GM19193 (cell line): ENCODE measurements around the gene PRR20G.

Experiments
- POLR2A ChIP-seq: IDR thresholded peaks from 4 replicates; pipeline ENCODE4 v1.6.1; 2011; ENCODE audit not compliant: insufficient read depth, insufficient read length; ENCODE audit errors: extremely low read depth

Gene PRR20G

DNA sequence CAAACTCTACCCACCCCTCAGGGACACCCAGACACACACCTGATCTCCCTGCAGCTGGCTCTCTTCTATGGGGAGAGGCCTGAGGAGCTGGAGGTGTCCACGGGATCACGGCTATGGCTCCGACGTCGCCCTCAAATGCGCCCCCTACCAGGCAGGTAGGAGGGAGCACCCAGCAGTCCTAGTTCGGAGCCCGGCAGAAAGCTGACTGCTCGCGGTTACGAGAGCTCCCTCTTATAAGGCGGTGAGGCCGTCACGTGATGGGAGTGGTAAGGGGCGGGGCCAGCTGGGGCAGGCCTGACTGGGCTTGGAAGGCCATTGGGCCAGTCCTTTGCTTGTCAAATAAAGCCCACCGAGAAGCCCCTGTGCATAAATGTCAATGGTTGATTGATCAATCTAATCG, at the start of gene PRR20G:
Gene PRR20G (minus strand): TSS at position 207 of the 400 bp plus-strand sequence. CDS start 681 bp downstream, outside the sequence.
- no peak for TF ChIP-seq POLR2A

DNA sequence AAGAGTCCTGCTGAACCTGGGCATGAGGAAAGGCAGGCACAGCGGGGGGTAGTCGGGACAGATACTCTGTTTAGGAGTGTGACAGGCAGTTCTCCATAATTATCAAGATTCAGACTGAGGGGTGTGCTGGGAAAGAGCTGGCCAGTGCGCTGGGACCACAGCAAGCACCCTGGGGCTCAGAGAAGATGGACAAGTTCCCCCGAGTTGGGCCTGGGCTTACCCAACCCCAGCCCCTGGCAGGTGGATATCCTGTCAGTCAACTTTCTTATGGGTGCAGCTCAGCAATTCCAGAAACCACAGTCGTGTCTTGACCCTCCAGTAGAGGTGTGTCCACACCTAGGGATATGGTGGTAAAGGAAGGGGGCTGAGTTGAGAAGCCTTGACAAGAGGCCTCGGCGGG, 49.2 kb upstream of the PRR20G start:
- TF ChIP-seq POLR2A: no peak

DNA sequence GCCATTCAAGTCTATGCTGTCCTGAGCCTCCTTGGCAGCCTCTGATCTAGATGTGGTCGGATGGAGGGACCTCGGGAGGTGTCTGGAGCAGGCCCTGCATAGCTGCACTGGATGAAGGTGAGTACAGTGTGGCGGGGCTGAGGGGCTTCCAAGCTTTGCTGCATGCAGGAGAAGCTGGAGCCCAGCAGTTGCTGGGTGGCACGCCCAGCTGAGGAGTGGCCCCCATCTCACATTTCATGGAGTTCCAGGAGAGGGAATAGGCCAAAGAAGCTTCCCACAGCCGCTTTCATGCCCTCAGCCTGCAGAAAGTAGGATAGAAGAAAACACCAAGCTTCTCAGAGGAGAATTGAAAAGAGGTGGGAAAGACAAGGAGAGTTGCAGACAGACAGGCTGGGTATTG, 48.3 kb upstream of the PRR20G start:
- no peak for TF ChIP-seq POLR2A

DNA sequence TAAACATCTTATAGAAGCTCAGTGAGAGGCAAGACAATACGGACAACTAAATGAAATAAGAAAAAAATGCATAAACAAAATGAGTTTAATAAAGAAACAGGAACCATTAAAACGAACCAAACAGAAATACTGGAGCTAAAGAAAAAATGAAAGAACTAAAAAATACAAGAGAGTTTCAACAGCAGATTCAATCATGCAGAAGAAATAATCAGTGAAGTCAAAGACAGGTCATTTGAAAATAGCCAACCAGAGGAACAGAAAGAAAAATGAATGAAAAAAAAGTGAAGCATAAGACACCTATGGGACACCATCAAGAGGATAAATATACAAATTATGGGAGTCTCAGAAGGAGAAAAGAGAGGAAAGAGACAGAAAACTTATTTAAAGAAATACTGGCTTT, 42.5 kb upstream of the PRR20G start:
- TF ChIP-seq POLR2A: no peak

DNA sequence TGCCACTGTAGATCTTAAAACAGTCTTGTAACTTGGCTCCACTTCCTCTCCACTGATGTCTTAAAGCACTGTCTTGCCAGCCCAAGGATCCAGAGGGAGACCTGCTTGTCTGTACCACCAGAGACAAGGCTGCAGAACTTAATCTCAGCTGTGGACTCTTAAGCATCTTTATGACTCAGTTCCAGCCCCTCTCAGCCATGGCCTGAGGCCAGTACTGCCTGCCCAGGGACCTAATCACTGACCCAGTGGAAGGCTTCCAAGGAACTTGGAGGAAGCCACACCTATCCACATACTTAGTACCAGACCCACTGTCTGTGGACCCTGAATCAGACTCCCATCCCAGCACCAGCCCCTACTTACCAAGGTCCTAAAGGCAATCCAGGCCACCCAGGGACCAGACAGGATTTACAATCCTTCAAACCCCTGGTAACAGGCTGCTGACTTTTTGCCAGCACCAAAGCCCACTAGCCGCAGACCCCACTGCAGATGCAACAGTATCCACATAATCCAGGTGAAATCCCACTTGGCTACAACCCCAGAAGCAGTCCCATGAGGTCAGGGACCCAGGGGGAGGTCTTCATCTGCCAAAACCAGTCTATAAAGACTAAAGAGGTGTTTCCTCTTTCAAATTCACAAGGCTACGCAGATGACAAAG, 41.9 kb upstream of the PRR20G start:
- no peak for TF ChIP-seq POLR2A

DNA sequence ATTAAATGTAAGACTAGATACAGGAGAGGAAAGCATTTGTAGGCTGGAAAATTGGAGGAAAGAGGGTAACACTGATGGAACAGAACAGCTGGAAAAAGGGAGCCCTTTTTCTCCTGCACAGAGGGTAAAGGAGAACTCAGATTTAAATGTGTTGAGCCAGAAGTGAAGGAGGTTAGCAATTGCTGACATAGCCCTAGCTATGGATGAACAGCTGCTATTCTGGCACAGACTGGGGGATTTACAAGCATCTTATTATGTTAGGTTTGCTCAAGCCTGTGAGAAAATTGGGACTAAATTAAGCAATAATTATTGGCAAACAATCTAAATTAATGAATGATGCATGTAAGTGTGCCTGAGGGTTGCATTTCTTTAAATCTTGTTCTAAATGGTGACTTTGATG, 40.6 kb upstream of the PRR20G start:
- TF ChIP-seq POLR2A: no peak

DNA sequence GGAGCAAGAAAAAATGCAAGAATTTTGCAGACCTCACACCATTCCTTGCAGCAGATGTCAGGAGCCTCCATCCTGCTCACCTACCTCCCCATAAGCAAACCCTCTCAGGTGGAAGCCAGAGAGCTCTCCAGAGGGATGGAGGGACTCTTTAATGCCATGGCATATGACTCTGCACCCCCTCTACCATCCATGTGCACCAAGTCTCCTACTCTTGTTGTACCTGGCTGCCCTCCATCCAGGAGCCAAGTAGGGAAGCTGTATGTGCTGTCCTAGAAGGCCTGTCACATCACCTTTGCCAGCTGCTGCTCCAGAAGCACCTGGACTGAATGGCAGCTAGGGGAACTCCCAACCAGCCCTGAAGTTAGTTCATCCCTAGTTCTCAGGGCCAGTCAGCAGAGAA, 38.5 kb upstream of the PRR20G start:
- no peak for TF ChIP-seq POLR2A

DNA sequence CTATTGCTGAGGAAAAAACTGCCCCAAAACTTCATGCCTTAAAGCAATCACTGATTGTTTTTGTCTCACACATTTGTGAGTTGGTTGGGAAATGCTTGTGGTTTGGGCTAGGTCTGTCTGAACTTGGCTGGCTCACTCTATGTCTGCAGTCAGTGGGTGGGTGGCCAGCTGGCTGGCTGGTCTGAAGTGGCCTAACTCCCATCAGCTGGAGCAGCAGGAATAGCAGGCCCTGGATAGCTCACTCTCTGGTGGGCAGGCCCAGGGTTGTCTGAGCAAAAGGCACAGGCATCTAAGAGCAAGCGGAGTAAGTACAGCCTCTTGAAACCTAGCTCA, 37.7 kb upstream of the PRR20G start:
- no peak for TF ChIP-seq POLR2A

DNA sequence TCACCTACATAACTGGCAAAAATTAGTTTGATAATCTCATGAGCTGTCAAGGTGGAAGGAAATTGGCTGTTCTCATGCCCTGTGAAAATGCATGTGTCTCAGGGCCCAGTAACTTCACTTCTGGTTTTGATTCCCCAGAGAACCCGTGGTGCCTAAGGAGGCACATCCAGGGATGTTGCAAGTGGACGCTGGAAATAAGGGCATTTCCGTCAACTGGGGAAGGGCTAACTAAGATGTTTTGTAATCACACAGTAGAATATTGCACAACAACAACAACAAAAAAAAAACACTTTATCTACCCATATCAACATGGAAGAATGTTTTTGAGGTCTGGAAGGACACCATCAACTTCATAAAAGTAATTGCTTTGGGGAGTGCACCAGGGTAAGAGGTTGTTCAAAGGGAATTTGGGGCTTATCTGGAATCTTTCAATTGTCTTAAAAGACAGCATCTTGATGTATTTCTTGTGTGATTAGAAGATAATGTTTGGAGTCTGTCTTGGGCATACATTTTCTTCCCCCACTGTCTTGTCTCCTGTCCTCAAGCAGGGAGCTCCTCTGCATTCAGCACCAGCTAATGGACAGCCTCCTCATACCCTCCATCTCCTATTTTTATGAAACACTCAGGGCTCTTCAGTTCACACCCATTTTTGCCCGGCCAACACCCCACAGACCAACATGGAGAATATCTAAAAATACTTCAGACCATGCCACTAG, 37.2 kb upstream of the PRR20G start:
- TF ChIP-seq POLR2A: no peak

DNA sequence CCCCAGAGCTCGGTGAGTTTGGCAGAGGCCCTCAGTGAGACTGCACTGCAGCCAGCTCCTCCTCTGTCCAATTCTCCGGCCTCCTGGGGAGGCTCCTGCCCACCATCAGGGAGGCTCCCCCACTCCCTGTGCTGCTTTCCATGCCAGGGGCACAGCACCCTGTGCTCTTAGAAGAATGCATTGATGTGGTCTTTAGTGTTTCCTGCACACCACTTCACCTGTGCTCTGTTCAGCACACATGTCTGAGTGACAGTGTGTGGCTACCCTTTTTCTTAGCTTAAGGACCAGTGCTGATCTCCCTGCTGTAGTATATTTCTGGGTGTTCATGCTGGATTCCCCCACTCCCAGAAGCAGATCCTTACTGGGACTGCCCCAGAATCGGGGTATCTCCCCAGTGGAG, 36.2 kb upstream of the PRR20G start:
- no peak for TF ChIP-seq POLR2A

DNA sequence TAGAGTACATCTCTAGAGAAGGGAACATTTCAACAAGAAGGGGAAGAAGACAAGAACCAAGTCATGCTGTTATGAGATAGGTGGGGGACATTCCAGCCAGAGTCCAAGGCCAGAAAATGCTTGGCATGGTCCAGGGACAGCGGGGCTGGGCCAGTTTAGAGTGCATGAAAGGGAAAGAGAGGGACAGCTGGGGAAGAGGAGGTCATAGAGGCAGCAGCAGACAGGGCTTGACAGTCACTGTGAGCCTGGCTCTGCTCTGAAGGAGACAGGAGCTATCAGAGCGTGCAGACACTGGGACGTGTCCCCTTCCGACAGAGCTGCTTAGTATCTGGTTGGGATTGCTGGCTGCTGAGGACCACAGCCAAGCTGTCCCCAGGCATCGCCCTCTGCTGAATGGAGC, 35.7 kb upstream of the PRR20G start:
- TF ChIP-seq POLR2A: no peak

DNA sequence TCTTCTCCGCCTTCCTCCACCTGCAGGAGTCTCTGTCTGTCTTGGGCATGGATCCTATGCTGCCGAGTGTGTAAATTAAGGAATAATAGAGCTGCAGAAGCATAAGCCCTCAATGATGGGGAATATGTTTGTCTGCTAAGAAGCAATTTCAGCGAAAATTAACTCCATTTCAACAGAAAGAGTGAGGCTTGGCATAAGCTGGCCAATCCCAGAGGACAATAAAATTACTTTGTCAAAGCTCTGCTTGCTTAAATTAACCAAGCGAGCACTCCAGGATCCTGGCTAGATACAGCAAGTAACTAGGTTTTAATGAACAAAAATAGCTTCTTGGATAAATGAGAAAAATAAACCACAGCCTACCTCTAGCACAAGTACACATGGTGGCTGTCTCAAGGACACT, 33.5 kb upstream of the PRR20G start:
- no peak for TF ChIP-seq POLR2A

DNA sequence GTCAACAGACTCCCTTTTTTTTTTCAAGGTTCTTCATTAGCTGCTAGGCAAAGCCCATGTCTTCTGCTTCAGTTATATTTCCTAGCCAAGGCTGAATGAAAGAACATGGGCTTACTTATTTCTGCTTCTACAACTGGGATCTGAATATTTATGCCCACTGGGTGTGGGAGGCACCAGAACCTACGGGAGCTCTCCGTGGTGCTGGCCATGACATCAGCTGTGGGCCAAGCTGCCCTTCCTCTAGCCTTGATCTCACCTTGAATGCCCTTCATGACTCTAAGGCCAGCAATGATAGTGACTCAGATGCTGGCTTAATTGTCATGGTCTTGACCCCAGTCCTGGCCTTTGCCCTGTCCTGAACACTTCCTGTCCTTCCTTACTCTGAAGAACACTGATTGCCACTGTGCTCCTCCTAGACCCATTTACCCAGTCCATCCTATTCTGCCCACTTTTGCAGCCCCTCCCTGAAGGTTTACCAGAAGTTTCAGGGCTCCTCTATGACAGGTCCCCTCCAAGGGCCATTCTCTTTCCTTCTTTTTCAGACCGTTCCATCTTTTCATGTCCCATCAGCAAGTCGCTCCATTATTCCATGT, 32.8 kb upstream of the PRR20G start:
- TF ChIP-seq POLR2A: no peak

DNA sequence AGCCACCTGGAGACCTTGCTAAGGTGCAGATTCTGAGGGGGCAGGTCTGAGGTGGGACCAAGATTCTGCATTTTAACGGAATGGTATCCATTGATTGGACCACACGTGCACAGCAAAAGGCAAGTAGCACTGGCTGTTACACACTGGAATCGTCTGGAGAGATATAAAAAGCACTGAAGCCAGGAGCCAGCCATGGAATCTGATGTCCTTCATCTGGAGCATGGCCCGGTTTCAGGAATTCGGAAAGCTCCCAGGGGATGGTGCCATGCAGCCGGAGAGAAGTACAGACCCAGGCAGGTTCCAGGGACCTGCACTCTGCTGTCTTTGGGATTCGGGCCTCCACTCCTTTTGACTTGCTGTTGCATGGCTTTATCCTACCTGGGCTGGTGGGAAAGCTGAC, 28.8 kb upstream of the PRR20G start:
- TF ChIP-seq POLR2A: no peak

DNA sequence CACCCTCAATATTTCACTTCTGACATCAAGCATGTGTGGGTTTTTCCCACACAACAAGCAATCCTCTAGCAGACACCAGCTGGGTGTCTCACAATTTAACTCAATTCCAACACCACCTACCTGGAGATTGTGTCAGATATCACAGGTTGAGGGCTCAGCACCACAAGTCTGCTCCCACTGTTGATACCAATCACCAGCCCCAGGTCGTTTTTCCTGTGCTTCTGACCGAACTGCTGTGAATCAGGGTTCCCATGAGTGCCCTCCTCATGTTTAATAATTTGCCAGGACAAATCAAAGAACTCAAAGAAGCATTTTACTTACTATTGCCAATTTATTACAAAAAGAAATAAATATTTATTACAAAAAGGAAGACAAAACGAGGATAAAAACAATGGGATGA, 25.0 kb upstream of the PRR20G start:
- no peak for TF ChIP-seq POLR2A

DNA sequence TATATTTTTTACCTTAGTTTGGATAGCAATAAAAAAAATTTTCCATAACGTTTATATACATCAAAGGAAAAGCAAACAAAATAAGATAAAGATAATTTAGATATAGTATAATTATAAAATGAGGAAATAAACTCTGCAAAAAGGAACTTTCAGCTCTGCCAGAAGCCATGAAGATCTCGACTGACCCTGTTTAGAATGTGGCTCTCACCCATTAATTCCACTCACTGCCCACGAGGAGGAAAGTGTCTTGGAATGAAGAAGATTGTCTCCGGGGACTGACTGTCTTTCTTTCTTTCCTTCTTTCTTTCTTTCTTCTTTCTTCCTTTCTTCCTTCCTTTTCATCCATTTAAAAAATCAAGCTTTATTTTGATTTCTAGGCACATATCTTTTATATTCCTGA, 20.1 kb upstream of the PRR20G start:
- no peak for TF ChIP-seq POLR2A
